ENCODE data around the gene TMEM117. TPM values are rescaled to one million over a fixed set of nuclear protein-coding genes. Genes with fewer than 3 reads are reported as not detected.

The TMEM117 gene
- total and polyA plus RNA-seq, 10 of the 15 experiments (the other 5 are each of a cell fraction or from before 2014, with no cell fraction given), result 3.1 to 8.2 (median 6.1) TPM

DNA sequence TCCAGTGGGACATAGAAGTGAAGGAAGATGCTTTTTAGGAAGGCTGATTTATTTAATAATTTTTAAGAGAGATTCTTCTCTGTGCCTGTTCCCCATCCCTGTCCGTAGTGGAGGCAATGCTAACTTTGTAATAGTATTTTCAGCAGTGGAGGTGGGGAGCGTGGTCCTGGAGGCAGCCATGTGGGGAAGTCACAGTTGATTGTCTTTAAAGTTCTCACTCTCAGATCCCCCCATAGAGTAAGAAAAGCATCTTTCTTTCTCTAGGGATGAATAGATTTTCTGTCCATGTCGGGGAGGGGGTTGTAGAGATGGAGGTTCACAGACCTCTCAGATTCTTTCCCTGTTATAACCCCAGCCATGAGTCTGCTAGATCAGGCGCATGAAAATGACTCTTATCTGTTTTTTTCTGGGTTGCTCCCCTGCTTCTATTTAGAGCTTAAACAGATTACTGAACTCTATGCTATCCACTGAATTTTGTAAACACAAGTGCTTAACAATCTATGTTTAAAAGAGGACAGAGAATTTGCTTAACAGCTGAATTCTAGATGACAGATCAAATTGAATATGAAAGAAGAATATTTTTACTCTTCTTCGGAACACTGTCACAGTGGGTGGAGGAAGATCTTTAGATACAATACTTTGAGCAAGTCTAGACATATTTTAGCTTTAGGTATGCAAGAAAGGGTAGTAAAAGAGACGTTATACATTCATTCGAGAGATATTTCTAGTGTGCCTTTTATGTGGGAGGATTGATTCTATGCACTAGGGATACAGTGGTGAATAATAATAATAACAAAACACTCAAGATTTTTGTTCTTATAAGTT, 25.3 kb downstream of the TMEM117 start:
- Histone ChIP-seq H4K20me1 (ENCODE audit: control insufficient read depth, insufficient read depth) (no peaks in the 10 kb centered on the region), H3K27ac (ENCODE audit: control insufficient read depth, insufficient read depth) (no peak overlapping the region), H3K4me2 (ENCODE audit: control insufficient read depth, insufficient read depth) (no peak overlapping the region), H3K9ac (ENCODE audit: control insufficient read depth, insufficient read depth, low read length) (no peak overlapping the region), H2AFZ (ENCODE audit: control insufficient read depth, low read depth, low read length) (no peak overlapping the region), H3K79me2 (ENCODE audit: control insufficient read depth, insufficient read depth, low read length) (no peaks in the 10 kb centered on the region), H3K27me3 (replicated peaks in 1 of 2; ENCODE audit: control insufficient read depth in 2 of 2, insufficient read depth in 2 of 2, low read length in 1 of 2) (no peaks in the 10 kb centered on the region), H3K9me3 (replicated peaks; ENCODE audit: control insufficient read depth, insufficient read depth, low read length) (no peaks in the 10 kb centered on the region), H3K4me1 (ENCODE audit: control insufficient read depth, insufficient read depth, low read length) (no peaks in the 10 kb centered on the region; the same call in 1 of the 2 replicates), H3K4me3 (no peak overlapping the region), H3K36me3 (ENCODE audit: control insufficient read depth in 2 of 2, insufficient read depth in 2 of 2, low read length in 1 of 2) (no peaks in the 10 kb centered on the region)
- BruUV-seq (replicated peaks), result no TSS peak
- CTCF ChIA-PET, result interaction anchor here (0.9 to 1.6 kb wide), 4 partner anchors 8 to 399 kb away, joined by 3 to 5 read pairs (median 4); no protein-coding TSS in a partner anchor
- ATAC-seq (no peak), FAIRE-seq (no peak), DNase-seq (ENCODE audit: low read depth, low spot score) (no peak)
- WGBS (ENCODE audit: insufficient coverage, insufficient replicate concordance, low lambda C conversion rate, missing lambda C conversion rate), result 30% methylated on average over 7 of the region's 7 CpGs
- RAD21 ChIA-PET (ENCODE audit: unreplicated experiment), result no interaction called here
- in situ Hi-C loops (cut with MboI), result no loop called here
- POLR2A ChIA-PET, result no interaction called here
- intact Hi-C loops (cut with micrococcal nuclease; ENCODE audit: unreplicated experiment), result no loop called here
- TF ChIP-seq ZNF384 (IDR thresholded peaks at IDR 0.05; ENCODE audit: borderline replicate concordance, low read depth, low read length) (no peak), WRNIP1 (IDR thresholded peaks at IDR 0.05; ENCODE audit: borderline replicate concordance, low read depth, low read length) (no peak), FOS (IDR thresholded peaks at IDR 0.05; ENCODE audit: borderline replicate concordance, extremely low read depth, insufficient read length) (no peak), LARP7 (IDR thresholded peaks at IDR 0.05) (no peak), CBX3 (IDR thresholded peaks at IDR 0.05; ENCODE audit: borderline replicate concordance, low read depth) (no peak)
- TF ChIP-seq, protein P1, sequence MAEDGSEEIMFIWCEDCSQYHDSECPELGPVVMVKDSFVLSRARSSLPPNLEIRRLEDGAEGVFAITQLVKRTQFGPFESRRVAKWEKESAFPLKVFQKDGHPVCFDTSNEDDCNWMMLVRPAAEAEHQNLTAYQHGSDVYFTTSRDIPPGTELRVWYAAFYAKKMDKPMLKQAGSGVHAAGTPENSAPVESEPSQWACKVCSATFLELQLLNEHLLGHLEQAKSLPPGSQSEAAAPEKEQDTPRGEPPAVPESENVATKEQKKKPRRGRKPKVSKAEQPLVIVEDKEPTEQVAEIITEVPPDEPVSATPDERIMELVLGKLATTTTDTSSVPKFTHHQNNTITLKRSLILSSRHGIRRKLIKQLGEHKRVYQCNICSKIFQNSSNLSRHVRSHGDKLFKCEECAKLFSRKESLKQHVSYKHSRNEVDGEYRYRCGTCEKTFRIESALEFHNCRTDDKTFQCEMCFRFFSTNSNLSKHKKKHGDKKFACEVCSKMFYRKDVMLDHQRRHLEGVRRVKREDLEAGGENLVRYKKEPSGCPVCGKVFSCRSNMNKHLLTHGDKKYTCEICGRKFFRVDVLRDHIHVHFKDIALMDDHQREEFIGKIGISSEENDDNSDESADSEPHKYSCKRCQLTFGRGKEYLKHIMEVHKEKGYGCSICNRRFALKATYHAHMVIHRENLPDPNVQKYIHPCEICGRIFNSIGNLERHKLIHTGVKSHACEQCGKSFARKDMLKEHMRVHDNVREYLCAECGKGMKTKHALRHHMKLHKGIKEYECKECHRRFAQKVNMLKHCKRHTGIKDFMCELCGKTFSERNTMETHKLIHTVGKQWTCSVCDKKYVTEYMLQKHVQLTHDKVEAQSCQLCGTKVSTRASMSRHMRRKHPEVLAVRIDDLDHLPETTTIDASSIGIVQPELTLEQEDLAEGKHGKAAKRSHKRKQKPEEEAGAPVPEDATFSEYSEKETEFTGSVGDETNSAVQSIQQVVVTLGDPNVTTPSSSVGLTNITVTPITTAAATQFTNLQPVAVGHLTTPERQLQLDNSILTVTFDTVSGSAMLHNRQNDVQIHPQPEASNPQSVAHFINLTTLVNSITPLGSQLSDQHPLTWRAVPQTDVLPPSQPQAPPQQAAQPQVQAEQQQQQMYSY (CRISPR knock-in tag; IDR thresholded peaks at IDR 0.05), result no peak
- SMC1A ChIA-PET (ENCODE audit: uncharacterized antibody, unreplicated experiment), result interaction anchor here (0.8 to 1.2 kb wide), 5 partner anchors 8 to 21 kb away, joined by 3 to 4 read pairs (median 3); no protein-coding TSS in a partner anchor
